Measurements from ENCODE around the gene LMO7. TPM values are rescaled to one million over a fixed set of nuclear protein-coding genes. Genes with fewer than 3 reads are reported as not detected.

The LMO7 gene
- total and polyA plus RNA-seq, 2 of the 4 experiments (the other 2 are of a cell fraction), result 266 to 367 TPM

DNA sequence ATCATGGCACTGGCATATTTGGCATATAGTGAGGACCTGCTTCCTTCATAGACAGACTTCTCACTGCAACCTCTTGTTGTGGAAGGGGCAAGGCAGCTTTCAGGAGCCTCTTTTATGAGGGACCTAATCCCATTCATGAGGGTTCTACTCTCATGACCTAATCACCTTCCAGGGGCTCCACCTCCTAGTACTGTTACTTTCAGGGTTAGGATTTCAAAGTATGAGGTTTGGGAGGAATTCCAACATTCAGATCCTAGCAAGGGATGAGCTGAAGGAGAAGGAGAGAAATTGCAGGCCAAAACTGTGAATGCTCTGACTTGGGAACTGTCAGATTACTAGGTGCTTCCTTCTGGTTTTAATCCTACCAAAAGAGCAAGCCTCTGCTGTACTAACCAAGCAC lies 87.8 kb downstream of the LMO7 start:
- H3K27ac ChIP-seq (ENCODE audit: insufficient read depth, low read length), result peak overlapping the region; percentile 61; the same call in 1 of the 2 replicates
- dilution Hi-C loops (cut with HindIII; ENCODE audit: low sequenced_read_pairs, unreplicated experiment), result no loop called here
- no peak overlapping the region for H2AK9ac ChIP-seq (replicated peaks; ENCODE audit: low read depth, low read length, poor library complexity)
- ChIA-PET CTCF (interaction anchor here (0.6 kb wide), 1 partner anchor 13 kb away, joined by 3 read pairs; no protein-coding TSS in a partner anchor), POLR2A (ENCODE audit: unreplicated experiment) (no interaction called here)
- H3K36me3 ChIP-seq (ENCODE audit: control insufficient read depth, insufficient read depth, low read length), result peaks cover 5% of the 10 kb centered on the region
- H3K9me3 ChIP-seq (ENCODE audit: control insufficient read depth, insufficient read depth, low read length), result no peaks in the 10 kb centered on the region
- peak overlapping the region; percentile 52; the same call in 1 of the 2 replicates for H3K14ac ChIP-seq (replicated peaks; ENCODE audit: low read depth, low read length)
- H3K56ac ChIP-seq (ENCODE audit: extremely low read depth, insufficient read depth, low read length), result no peak overlapping the region
- H3K4me2 ChIP-seq (ENCODE audit: low read depth, low read length), result peak overlapping the region; percentile 38; the same call in 1 of the 2 replicates
- H4K20me1 ChIP-seq (ENCODE audit: insufficient read depth, low read length), result peaks cover 45% of the 10 kb centered on the region; the same call in 1 of the 2 replicates
- H2AK5ac ChIP-seq (ENCODE audit: low read depth, low read length), result no peak overlapping the region; the same call in 1 of the 2 replicates
- peaks cover 23 to 49% of the 10 kb centered on the region in 2 experiments for H3K79me1 ChIP-seq (ENCODE audit: low read depth in 1 of 2, low read length in 2 of 2)
- TF ChIP-seq, protein P1, sequence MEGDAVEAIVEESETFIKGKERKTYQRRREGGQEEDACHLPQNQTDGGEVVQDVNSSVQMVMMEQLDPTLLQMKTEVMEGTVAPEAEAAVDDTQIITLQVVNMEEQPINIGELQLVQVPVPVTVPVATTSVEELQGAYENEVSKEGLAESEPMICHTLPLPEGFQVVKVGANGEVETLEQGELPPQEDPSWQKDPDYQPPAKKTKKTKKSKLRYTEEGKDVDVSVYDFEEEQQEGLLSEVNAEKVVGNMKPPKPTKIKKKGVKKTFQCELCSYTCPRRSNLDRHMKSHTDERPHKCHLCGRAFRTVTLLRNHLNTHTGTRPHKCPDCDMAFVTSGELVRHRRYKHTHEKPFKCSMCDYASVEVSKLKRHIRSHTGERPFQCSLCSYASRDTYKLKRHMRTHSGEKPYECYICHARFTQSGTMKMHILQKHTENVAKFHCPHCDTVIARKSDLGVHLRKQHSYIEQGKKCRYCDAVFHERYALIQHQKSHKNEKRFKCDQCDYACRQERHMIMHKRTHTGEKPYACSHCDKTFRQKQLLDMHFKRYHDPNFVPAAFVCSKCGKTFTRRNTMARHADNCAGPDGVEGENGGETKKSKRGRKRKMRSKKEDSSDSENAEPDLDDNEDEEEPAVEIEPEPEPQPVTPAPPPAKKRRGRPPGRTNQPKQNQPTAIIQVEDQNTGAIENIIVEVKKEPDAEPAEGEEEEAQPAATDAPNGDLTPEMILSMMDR (conservative IDR thresholded peaks at IDR 0.05; ENCODE audit: low read depth, low read length), result no peak
- TF ChIP-seq RCOR1 (IDR thresholded peaks at IDR 0.05; ENCODE audit: insufficient replicate concordance, low read length), result no peak
- TF ChIP-seq, protein P2, sequence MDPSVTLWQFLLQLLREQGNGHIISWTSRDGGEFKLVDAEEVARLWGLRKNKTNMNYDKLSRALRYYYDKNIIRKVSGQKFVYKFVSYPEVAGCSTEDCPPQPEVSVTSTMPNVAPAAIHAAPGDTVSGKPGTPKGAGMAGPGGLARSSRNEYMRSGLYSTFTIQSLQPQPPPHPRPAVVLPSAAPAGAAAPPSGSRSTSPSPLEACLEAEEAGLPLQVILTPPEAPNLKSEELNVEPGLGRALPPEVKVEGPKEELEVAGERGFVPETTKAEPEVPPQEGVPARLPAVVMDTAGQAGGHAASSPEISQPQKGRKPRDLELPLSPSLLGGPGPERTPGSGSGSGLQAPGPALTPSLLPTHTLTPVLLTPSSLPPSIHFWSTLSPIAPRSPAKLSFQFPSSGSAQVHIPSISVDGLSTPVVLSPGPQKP (IDR thresholded peaks at IDR 0.05; ENCODE audit: borderline replicate concordance, low read depth, low read length), result no peak
- no peak for TF ChIP-seq MAFK (IDR thresholded peaks at IDR 0.05; ENCODE audit: low read depth, low read length)
- no peak for TF ChIP-seq SMC3 (IDR thresholded peaks at IDR 0.05; ENCODE audit: low read depth, low read length)
- TF ChIP-seq NFE2L2 (IDR thresholded peaks at IDR 0.05; ENCODE audit: low read depth, low read length), result no peak
- no peak for TF ChIP-seq CHD1 (IDR thresholded peaks at IDR 0.05; ENCODE audit: low read depth, low read length)
- TF ChIP-seq CEBPB (IDR thresholded peaks at IDR 0.05; ENCODE audit: low read depth, low read length), result no peak
- TF ChIP-seq POLR2A (IDR thresholded peaks at IDR 0.05; ENCODE audit: low read depth, low read length), result no peak
- no peak for TF ChIP-seq RFX5 (IDR thresholded peaks at IDR 0.05; ENCODE audit: low read depth, low read length)
- no peak for TF ChIP-seq RAD21 (IDR thresholded peaks at IDR 0.05; ENCODE audit: low read length)
- TF ChIP-seq, protein P3, sequence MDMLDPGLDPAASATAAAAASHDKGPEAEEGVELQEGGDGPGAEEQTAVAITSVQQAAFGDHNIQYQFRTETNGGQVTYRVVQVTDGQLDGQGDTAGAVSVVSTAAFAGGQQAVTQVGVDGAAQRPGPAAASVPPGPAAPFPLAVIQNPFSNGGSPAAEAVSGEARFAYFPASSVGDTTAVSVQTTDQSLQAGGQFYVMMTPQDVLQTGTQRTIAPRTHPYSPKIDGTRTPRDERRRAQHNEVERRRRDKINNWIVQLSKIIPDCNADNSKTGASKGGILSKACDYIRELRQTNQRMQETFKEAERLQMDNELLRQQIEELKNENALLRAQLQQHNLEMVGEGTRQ (IDR thresholded peaks at IDR 0.05; ENCODE audit: low read depth, low read length), result no peak
- H3K9me1 ChIP-seq (ENCODE audit: insufficient read depth, low read length), result no peaks in the 10 kb centered on the region; the same call in none of the 2 replicates
- H2BK5ac ChIP-seq (ENCODE audit: low read depth, low read length, poor library complexity, severe bottlenecking), result peak overlapping the region; percentile 80
- H2BK15ac ChIP-seq (ENCODE audit: low read depth, low read length), result no peak overlapping the region
- H3K4me3 ChIP-seq (ENCODE audit: insufficient read depth, low read depth, low read length), result no peak overlapping the region
- no peak overlapping the region; the same call in 1 of the 2 replicates for H2BK20ac ChIP-seq (ENCODE audit: low read depth, low read length)
- DNase-seq, result no peak
- peaks cover 8% of the 10 kb centered on the region for H3K4me1 ChIP-seq (ENCODE audit: control insufficient read depth, insufficient read depth, low read length)
- intact Hi-C loops (cut with micrococcal nuclease), result no loop called here
- H4K8ac ChIP-seq (ENCODE audit: low read depth in 2 of 2, low read length in 2 of 2), result peak overlapping the region in 1 of 2 experiments; percentile 67; a peak in 1 of 4 replicates
- in situ Hi-C loops (cut with MboI; ENCODE audit: low sequenced_read_pairs), result no loop called here
- no peak overlapping the region for H3K9ac ChIP-seq (ENCODE audit: low read depth, low read length)
- H2AFZ ChIP-seq (replicated peaks; ENCODE audit: low read length, poor library complexity), result no peak overlapping the region
- no peak overlapping the region for H4K91ac ChIP-seq (ENCODE audit: insufficient read depth, low read depth, low read length)
- peak overlapping the region; percentile 3; the same call in 1 of the 2 replicates for H3K18ac ChIP-seq (ENCODE audit: low read depth, low read length)
- no peaks in the 10 kb centered on the region for H3K27me3 ChIP-seq (ENCODE audit: control insufficient read depth, insufficient read depth, low read length)
- BruUV-seq (replicated peaks), result no TSS peak
- 0 out of 2 replicates have a peak overlapping the region, but pooled peaks have one; percentile 6 for H3K4ac ChIP-seq (ENCODE audit: low read depth, low read length)
- peak overlapping the region; percentile 53; the same call in 1 of the 2 replicates for H4K5ac ChIP-seq (ENCODE audit: low read depth, low read length)
- peak; percentile 55 for ATAC-seq (ENCODE audit: low read depth)
- H2BK120ac ChIP-seq (ENCODE audit: low read depth, low read length), result no peak overlapping the region
- 0 out of 2 replicates have a peak overlapping the region, but pooled peaks have one; percentile 71 for H3K23ac ChIP-seq (ENCODE audit: low read depth, low read length)
